ENCODE data around the gene RPL10.

Gene RPL10

DNA sequence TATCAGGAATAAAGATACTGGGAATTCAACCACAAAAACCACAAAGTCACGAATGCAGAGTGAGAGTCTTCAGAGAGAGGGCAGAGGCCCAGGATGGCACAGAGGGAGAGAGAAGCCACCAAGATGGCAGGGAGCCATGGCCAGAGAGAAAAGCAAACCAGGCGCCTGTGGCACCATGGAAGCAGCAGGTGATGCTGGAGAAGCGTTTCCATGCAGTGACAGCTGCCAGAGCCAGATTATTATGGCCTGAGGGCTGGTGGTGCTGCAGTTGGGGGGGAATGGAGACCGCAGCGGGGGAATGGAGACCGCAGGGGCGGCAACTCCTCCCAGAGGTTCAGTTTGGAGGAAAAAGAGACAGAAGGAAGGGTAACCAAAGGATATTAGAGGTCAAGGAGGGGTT, 19.0 kb downstream of the RPL10 start:
- Histone ChIP-seq H3K9me2 (ENCODE audit: low read depth, low read length) (no peaks in the 10 kb centered on the region), H3K36me3 (ENCODE audit: insufficient read depth, low read length) (no peaks in the 10 kb centered on the region), H3K27ac (ENCODE audit: low read depth, low read length, poor library complexity, severe bottlenecking) (no peak overlapping the region), H3K27me3 (ENCODE audit: insufficient read depth, low read length) (no peaks in the 10 kb centered on the region), H4K20me1 (ENCODE audit: insufficient read depth, low read length) (no peaks in the 10 kb centered on the region), H3K4me3 (ENCODE audit: low read depth, low read length, poor library complexity, severe bottlenecking) (no peak overlapping the region), H2AFZ (ENCODE audit: low read length) (no peak overlapping the region), H3K79me2 (ENCODE audit: insufficient read depth, low read length) (no peaks in the 10 kb centered on the region), H3K4me2 (ENCODE audit: low read length) (no peak overlapping the region), H3K9me3 (ENCODE audit: low read length) (no peaks in the 10 kb centered on the region), H3K4me1 (ENCODE audit: insufficient read depth, low read length, severe bottlenecking) (peaks cover 6% of the 10 kb centered on the region), H3K9ac (ENCODE audit: low read length) (no peak overlapping the region), H3F3A (ENCODE audit: insufficient read depth, low read length) (no peaks in the 10 kb centered on the region)
- TF ChIP-seq, protein P1, sequence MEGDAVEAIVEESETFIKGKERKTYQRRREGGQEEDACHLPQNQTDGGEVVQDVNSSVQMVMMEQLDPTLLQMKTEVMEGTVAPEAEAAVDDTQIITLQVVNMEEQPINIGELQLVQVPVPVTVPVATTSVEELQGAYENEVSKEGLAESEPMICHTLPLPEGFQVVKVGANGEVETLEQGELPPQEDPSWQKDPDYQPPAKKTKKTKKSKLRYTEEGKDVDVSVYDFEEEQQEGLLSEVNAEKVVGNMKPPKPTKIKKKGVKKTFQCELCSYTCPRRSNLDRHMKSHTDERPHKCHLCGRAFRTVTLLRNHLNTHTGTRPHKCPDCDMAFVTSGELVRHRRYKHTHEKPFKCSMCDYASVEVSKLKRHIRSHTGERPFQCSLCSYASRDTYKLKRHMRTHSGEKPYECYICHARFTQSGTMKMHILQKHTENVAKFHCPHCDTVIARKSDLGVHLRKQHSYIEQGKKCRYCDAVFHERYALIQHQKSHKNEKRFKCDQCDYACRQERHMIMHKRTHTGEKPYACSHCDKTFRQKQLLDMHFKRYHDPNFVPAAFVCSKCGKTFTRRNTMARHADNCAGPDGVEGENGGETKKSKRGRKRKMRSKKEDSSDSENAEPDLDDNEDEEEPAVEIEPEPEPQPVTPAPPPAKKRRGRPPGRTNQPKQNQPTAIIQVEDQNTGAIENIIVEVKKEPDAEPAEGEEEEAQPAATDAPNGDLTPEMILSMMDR (IDR thresholded peaks at IDR 0.05; ENCODE audit: low read length): no peak
- TF ChIP-seq EZH2 (IDR thresholded peaks at IDR 0.05; ENCODE audit: borderline replicate concordance, low read length): no peak

DNA sequence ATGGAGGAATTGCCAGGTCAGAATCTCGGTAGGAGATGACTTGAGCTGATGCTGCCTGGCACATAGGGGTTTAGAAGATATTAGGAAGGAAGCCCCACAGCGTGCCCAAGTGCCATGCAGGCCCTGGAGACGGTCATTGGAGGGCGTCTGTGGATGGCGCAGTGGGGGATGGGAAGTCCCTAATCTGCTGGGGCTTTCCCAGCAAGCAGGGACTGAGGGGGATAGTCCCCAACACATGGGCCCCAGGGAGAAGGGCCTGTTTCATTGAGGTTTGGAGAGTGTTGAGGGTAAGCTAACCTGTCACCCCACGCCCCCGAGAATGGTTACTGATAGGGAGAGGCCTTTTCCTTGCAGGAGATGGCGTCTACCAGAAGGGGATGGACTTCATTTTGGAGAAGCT, 21.0 kb downstream of the RPL10 start:
- no peaks in the 10 kb centered on the region for H3F3A ChIP-seq (ENCODE audit: insufficient read depth, low read length)
- no peak overlapping the region for H2AFZ ChIP-seq (ENCODE audit: low read length)
- no peak overlapping the region for H3K27ac ChIP-seq (ENCODE audit: low read depth, low read length, poor library complexity, severe bottlenecking)
- H3K9me3 ChIP-seq (ENCODE audit: low read length): no peaks in the 10 kb centered on the region
- H3K79me2 ChIP-seq (ENCODE audit: insufficient read depth, low read length): no peaks in the 10 kb centered on the region
- no peaks in the 10 kb centered on the region for H3K36me3 ChIP-seq (ENCODE audit: insufficient read depth, low read length)
- H3K9me2 ChIP-seq (ENCODE audit: low read depth, low read length): no peaks in the 10 kb centered on the region
- H3K4me1 ChIP-seq (ENCODE audit: insufficient read depth, low read length, severe bottlenecking): no peaks in the 10 kb centered on the region
- H4K20me1 ChIP-seq (ENCODE audit: insufficient read depth, low read length): no peaks in the 10 kb centered on the region
- H3K27me3 ChIP-seq (ENCODE audit: insufficient read depth, low read length): no peaks in the 10 kb centered on the region
- no peak overlapping the region for H3K4me2 ChIP-seq (ENCODE audit: low read length)
- H3K4me3 ChIP-seq (ENCODE audit: low read depth, low read length, poor library complexity, severe bottlenecking): no peak overlapping the region
- TF ChIP-seq EZH2 (IDR thresholded peaks at IDR 0.05; ENCODE audit: borderline replicate concordance, low read length): no peak
- TF ChIP-seq, protein P1 (IDR thresholded peaks at IDR 0.05; ENCODE audit: low read length): no peak
- no peak overlapping the region for H3K9ac ChIP-seq (ENCODE audit: low read length)

DNA sequence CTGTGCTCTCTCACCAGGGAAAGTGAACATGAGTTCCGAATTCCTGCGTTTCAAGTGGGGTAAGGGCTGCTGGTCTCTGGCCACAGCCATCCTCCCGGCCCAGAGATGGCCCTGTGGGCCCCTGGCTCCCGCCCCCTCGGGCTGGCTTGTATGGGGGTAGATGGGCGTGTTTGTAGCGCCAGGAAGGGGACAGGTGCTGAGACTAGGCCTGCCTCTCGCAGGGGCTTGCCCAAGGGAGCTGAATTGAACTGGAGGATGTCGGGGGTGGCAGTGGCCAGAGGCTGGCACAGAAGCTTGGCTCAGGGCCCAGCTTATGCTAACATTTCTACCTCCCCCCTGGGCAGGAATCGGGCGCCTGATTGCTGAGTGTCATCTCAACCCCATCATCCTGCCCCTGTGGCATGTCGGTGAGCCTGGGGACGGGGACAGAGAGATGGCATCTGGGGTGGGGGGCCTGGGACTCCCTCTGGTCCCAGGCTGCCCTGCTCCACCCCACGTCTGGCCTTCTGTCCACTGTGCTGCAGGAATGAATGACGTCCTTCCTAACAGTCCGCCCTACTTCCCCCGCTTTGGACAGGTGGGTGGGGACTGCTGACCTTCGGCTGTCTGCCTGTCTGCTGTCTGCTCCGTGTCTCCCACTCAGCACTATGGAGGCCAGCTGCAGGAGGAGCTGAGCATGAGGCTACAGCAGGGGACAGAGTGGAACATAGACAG, 21.7 kb downstream of the RPL10 start:
- H3K4me3 ChIP-seq (ENCODE audit: low read depth, low read length, poor library complexity, severe bottlenecking): no peak overlapping the region
- H3K27me3 ChIP-seq (ENCODE audit: insufficient read depth, low read length): no peaks in the 10 kb centered on the region
- no peaks in the 10 kb centered on the region for H3K79me2 ChIP-seq (ENCODE audit: insufficient read depth, low read length)
- no peaks in the 10 kb centered on the region for H3K9me2 ChIP-seq (ENCODE audit: low read depth, low read length)
- no peaks in the 10 kb centered on the region for H4K20me1 ChIP-seq (ENCODE audit: insufficient read depth, low read length)
- no peaks in the 10 kb centered on the region for H3K9me3 ChIP-seq (ENCODE audit: low read length)
- no peak overlapping the region for H3K4me2 ChIP-seq (ENCODE audit: low read length)
- H3K36me3 ChIP-seq (ENCODE audit: insufficient read depth, low read length): no peaks in the 10 kb centered on the region
- H3F3A ChIP-seq (ENCODE audit: insufficient read depth, low read length): no peaks in the 10 kb centered on the region
- TF ChIP-seq EZH2 (IDR thresholded peaks at IDR 0.05; ENCODE audit: borderline replicate concordance, low read length): no peak
- TF ChIP-seq, protein P1 (IDR thresholded peaks at IDR 0.05; ENCODE audit: low read length): no peak
- no peak overlapping the region for H3K27ac ChIP-seq (ENCODE audit: low read depth, low read length, poor library complexity, severe bottlenecking)
- no peak overlapping the region for H3K9ac ChIP-seq (ENCODE audit: low read length)
- H3K4me1 ChIP-seq (ENCODE audit: insufficient read depth, low read length, severe bottlenecking): no peaks in the 10 kb centered on the region
- H2AFZ ChIP-seq (ENCODE audit: low read length): no peak overlapping the region

Data from OCI-LY1 (cell line).